K562 (cell line): ENCODE data around the gene ADGRB2. TPM values are rescaled to one million over a fixed set of nuclear protein-coding genes. Genes with fewer than 3 reads are reported as not detected.

Experiments
- CBFA2T3 ChIP-seq: fragments of 450-650 bp; IDR thresholded peaks from 2 replicates; pipeline ENCODE4 v1.6.1; 2017
- CHAMP1 ChIP-seq: fragments of 450-650 bp; IDR thresholded peaks from 2 replicates; pipeline ENCODE4 v1.6.1; 2016; ENCODE audit warnings: mild to moderate bottlenecking
- CHCHD3 ChIP-seq: fragments of 250-450 bp; sonication (Bioruptor Pico); IDR thresholded peaks from 2 replicates; pipeline ENCODE4 v2.1.2; 2022; ENCODE audit warnings: mild to moderate bottlenecking
- CSDE1 ChIP-seq, 2 experiments: fragments of 450-650 bp; IDR thresholded peaks; 2 replicates each; pipeline ENCODE4 v1.6.1; 2016; ENCODE audit warnings: mild to moderate bottlenecking in 1 of 2
- DACH1 ChIP-seq: fragments of 450-650 bp; IDR thresholded peaks from 2 replicates; pipeline ENCODE4 v1.6.1; 2018; ENCODE audit not compliant: partially characterized antibody
- DMBX1 ChIP-seq: fragments of 250-450 bp; sonication (Bioruptor Pico); IDR thresholded peaks from 2 replicates; pipeline ENCODE4 v1.8.0; 2022; ENCODE audit warnings: inconsistent platforms, mild to moderate bottlenecking, moderate library complexity, borderline replicate concordance
- ETS1 ChIP-seq: conservative IDR thresholded peaks from 2 replicates; pipeline ENCODE4 v1.6.1; 2011; ENCODE audit warnings: low read depth, mild to moderate bottlenecking, low read length; ENCODE audit not compliant: control insufficient read depth
- FOXK2 ChIP-seq, 2 experiments: fragments of 450-650 bp; IDR thresholded peaks in 1 of 2; conservative IDR thresholded peaks in 1 of 2; 2 replicates each; pipeline ENCODE4 v1.6.1; 2016; ENCODE audit warnings: low read depth in 2 of 2, mild to moderate bottlenecking in 1 of 2
- FOXM1 ChIP-seq, 2 experiments: fragments of 450-650 bp in 1 of 2; sonication (generic) in 1 of 2; formaldehyde crosslinking in 1 of 2; IDR thresholded peaks; 2 replicates each; pipeline versions ENCODE4 v1.6.1 to v1.9.0; 2017 to 2022; ENCODE audit warnings: low read depth in 2 of 2, mild to moderate bottlenecking in 2 of 2, missing genetic modification reagents in 1 of 2, moderate library complexity in 1 of 2
- HSF4 ChIP-seq: fragments of 250-450 bp; sonication (Bioruptor Pico); IDR thresholded peaks from 2 replicates; pipeline ENCODE4 v2.1.2; 2022; ENCODE audit warnings: mild to moderate bottlenecking, moderate library complexity, borderline replicate concordance
- MAFF ChIP-seq: IDR thresholded peaks from 2 replicates; pipeline ENCODE4 v1.6.1; 2012; ENCODE audit warnings: low read length, improper control_type of control experiment
- MCM2 ChIP-seq: fragments of 450-650 bp; IDR thresholded peaks from 2 replicates; pipeline ENCODE4 v1.6.1; 2017; ENCODE audit warnings: low read depth, mild to moderate bottlenecking
- NBN ChIP-seq: fragments of 450-650 bp; IDR thresholded peaks from 2 replicates; pipeline ENCODE4 v1.6.1; 2016; ENCODE audit warnings: low read depth, mild to moderate bottlenecking
- SRSF9 ChIP-seq: fragments of 200-400 bp; formaldehyde crosslinking; IDR thresholded peaks from 2 replicates; pipeline ENCODE4 v1.6.1; 2017; ENCODE audit warnings: low read depth, low read length, borderline replicate concordance
- TBL1XR1 ChIP-seq, 2 experiments: IDR thresholded peaks; 2 replicates each; pipeline ENCODE4 v1.6.1; 2012; ENCODE audit warnings: improper control_type of control experiment in 2 of 2, low read length in 2 of 2, mild to moderate bottlenecking in 1 of 2
- ZNF274 ChIP-seq: IDR thresholded peaks from 2 replicates; pipeline ENCODE4 v1.6.1; 2011; ENCODE audit warnings: low read depth, mild to moderate bottlenecking, low read length, moderate library complexity, borderline replicate concordance
- ZNF644 ChIP-seq: fragments of 200-800 bp; sonication (Bioruptor generic); IDR thresholded peaks from 2 replicates; pipeline ENCODE4 v1.6.1; 2016; ENCODE audit warnings: low read depth, missing genetic modification characterization, missing compliant biosample characterization
- polyA plus RNA-seq, 8 experiments: library from polyadenylated mRNA; depleted of rRNA in 4 of 8; stranded (reverse) in 5 of 8; unstranded in 3 of 8; fragments of >200 nt; fragmentation: Nextera tagmentation in 2 of 8; fragmentation: Illumina TruSeq in 1 of 8; extraction: Ambion mirVana in 2 of 8; extraction: Trizol in 1 of 8; gene quantifications; 2 replicates each; pipeline versions ENCODE4 v1.2.1 to v1.2.3, GENCODE V29; 2011 to 2014; ENCODE audit warnings: inconsistent platforms in 1 of 8, missing spikeins in 1 of 8
- total RNA-seq, 7 experiments: library from RNA; depleted of rRNA in 6 of 7; stranded (reverse); fragments of >200 nt in 6 of 7; fragmentation: Illumina TruSeq in 2 of 7; extraction: Trizol in 2 of 7; gene quantifications; 2 replicates each; pipeline versions ENCODE4 v1.2.1 to v1.2.3, GENCODE V29; 2011 to 2021; ENCODE audit warnings: low replicate concordance in 1 of 7
- TF ChIP-seq, protein P1 (sequence below): fragments of 250-450 bp; sonication (Bioruptor Pico); IDR thresholded peaks from 2 replicates; pipeline ENCODE4 v1.4.0; 2020

Gene ADGRB2
- total and polyA plus RNA-seq, 9 of the 15 experiments (the other 6 are each of a cell fraction or from before 2014, with no cell fraction given), result 0.04 to 0.23 (median 0.20) TPM; not detected in 2

DNA sequence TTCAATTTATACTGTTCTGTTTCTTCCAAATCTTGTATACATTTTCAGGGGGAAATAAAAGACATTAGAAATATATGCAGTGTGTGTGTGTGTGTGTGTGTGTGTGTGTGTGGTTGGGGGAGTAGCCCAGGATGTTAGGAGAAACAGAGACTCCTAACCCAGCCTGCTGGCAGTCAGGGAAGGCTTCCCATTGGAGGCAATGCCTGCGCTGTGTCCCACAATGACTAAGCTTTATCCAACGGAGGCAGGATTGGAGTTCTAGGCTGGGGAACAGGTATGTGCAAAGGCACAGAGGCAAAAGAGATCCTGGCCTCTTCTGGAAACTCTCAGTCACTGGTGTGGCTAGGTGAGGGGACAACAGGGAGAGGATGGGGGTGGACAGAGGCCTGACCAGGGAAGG lies 16.5 kb upstream of the ADGRB2 start (continued):
- TF ChIP-seq CSDE1 (IDR thresholded peaks at IDR 0.05), result no peak
- TF ChIP-seq MCM2, result no peak
- 0 out of 4 replicates have a peak, but pooled peaks of 1 of the 2 experiments have one; percentile 26 for TF ChIP-seq FOXK2 (conservative IDR thresholded peaks at IDR 0.05 in 1 of 2, IDR thresholded peaks at IDR 0.05 in 1 of 2; ENCODE audit: low read depth in 2 of 2)
- no peak for TF ChIP-seq DACH1
- TF ChIP-seq FOXM1 (IDR thresholded peaks at IDR 0.05; ENCODE audit: low read depth), result peak; percentile 38; the same call in 1 of the 2 replicates
- TF ChIP-seq FOXM1 (CRISPR knock-in tag; IDR thresholded peaks at IDR 0.05; ENCODE audit: low read depth), result no peak
- no peak for TF ChIP-seq ZNF644 (tag)
- TF ChIP-seq ETS1, result no peak
- no peak for TF ChIP-seq ZNF274
- no peak for TF ChIP-seq HSF4
- TF ChIP-seq NBN, result peak; percentile 66
- 0 out of 2 replicates have a peak, but pooled peaks have one; percentile 29 for TF ChIP-seq DMBX1
- TF ChIP-seq SRSF9, result no peak
- TF ChIP-seq MAFF, result peak; percentile 60; the same call in 1 of the 2 replicates
- no peak for TF ChIP-seq CHAMP1
- TF ChIP-seq TBL1XR1 (IDR thresholded peaks at IDR 0.05; ENCODE audit: low read length in 2 of 2), result no peak
- TF ChIP-seq CBFA2T3, result 0 out of 2 replicates have a peak, but pooled peaks have one; percentile 2
- TF ChIP-seq, protein P1, sequence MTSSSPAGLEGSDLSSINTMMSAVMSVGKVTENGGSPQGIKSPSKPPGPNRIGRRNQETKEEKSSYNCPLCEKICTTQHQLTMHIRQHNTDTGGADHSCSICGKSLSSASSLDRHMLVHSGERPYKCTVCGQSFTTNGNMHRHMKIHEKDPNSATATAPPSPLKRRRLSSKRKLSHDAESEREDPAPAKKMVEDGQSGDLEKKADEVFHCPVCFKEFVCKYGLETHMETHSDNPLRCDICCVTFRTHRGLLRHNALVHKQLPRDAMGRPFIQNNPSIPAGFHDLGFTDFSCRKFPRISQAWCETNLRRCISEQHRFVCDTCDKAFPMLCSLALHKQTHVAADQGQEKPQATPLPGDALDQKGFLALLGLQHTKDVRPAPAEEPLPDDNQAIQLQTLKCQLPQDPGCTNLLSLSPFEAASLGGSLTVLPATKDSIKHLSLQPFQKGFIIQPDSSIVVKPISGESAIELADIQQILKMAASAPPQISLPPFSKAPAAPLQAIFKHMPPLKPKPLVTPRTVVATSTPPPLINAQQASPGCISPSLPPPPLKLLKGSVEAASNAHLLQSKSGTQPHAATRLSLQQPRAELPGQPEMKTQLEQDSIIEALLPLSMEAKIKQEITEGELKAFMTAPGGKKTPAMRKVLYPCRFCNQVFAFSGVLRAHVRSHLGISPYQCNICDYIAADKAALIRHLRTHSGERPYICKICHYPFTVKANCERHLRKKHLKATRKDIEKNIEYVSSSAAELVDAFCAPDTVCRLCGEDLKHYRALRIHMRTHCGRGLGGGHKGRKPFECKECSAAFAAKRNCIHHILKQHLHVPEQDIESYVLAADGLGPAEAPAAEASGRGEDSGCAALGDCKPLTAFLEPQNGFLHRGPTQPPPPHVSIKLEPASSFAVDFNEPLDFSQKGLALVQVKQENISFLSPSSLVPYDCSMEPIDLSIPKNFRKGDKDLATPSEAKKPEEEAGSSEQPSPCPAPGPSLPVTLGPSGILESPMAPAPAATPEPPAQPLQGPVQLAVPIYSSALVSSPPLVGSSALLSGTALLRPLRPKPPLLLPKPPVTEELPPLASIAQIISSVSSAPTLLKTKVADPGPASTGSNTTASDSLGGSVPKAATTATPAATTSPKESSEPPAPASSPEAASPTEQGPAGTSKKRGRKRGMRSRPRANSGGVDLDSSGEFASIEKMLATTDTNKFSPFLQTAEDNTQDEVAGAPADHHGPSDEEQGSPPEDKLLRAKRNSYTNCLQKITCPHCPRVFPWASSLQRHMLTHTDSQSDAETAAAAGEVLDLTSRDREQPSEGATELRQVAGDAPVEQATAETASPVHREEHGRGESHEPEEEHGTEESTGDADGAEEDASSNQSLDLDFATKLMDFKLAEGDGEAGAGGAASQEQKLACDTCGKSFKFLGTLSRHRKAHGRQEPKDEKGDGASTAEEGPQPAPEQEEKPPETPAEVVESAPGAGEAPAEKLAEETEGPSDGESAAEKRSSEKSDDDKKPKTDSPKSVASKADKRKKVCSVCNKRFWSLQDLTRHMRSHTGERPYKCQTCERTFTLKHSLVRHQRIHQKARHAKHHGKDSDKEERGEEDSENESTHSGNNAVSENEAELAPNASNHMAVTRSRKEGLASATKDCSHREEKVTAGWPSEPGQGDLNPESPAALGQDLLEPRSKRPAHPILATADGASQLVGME, result no peak
- no peak for TF ChIP-seq CHCHD3 (CRISPR knock-in tag)
